Heart left ventricle (tissue), 16 donors: Measurements from ENCODE around the gene KATNA1. TPM values are rescaled to one million over a fixed set of nuclear protein-coding genes. Genes with fewer than 3 reads are reported as not detected.
A peak's percentile ranks its signal among the peaks of the same experiment; 100 is the strongest.

Experiments used
- ATAC-seq, 4 donors: fragments of 200-7000 bp; cut with Tn5 transposase; one replicate each; pipeline ENCODE4 v1.9.1; 2020 to 2022; ENCODE audit warnings: moderate library complexity in 4 of 4, mild to moderate bottlenecking in 3 of 4, moderate number of reproducible peaks in 1 of 4
- DNase-seq, 5 donors: peaks; one replicate each; pipeline ENCODE4 v3.0.0-alpha.2; 2020
- H3K27ac ChIP-seq, 12 donors: fragments of 200-600 bp; sonication (generic) in 4 of 12; one replicate each; pipeline versions ENCODE4 v1.5.0 to v1.8.0; 2016 to 2022; ENCODE audit warnings: mild to moderate bottlenecking in 2 of 12
- H3K27me3 ChIP-seq, 9 donors: fragments of 200-600 bp; sonication (generic) in 2 of 9; one replicate each; pipeline versions ENCODE4 v1.5.1 to v1.8.0; 2016 to 2022; ENCODE audit warnings: mild to moderate bottlenecking in 3 of 9
- H3K36me3 ChIP-seq, 9 donors: fragments of 200-600 bp; sonication (generic) in 2 of 9; one replicate each; pipeline versions ENCODE4 v1.5.0 to v1.8.0; 2018 to 2022; ENCODE audit warnings: mild to moderate bottlenecking in 2 of 9
- H3K4me1 ChIP-seq, 12 donors: fragments of 200-600 bp; sonication (generic) in 4 of 12; one replicate each; pipeline versions ENCODE4 v1.5.0 to v1.8.0; 2016 to 2022; ENCODE audit warnings: mild to moderate bottlenecking in 3 of 12
- H3K4me3 ChIP-seq, 12 donors: fragments of 200-600 bp; sonication (generic) in 4 of 12; one replicate each; pipeline versions ENCODE4 v1.5.0 to v1.8.0; 2017 to 2022; ENCODE audit warnings: mild to moderate bottlenecking in 9 of 12, moderate library complexity in 4 of 12
- H3K9me3 ChIP-seq, 12 donors: fragments of 200-600 bp; sonication (generic) in 4 of 12; one replicate each; pipeline versions ENCODE4 v1.5.0 to v1.8.0; 2016 to 2022; ENCODE audit warnings: mild to moderate bottlenecking in 1 of 12
- POLR2A ChIP-seq, 2 donors: fragments of 450-650 bp; IDR thresholded peaks; one replicate each; pipeline ENCODE4 v1.6.1; 2017; ENCODE audit warnings: antibody characterized with exemption in 2 of 2, mild to moderate bottlenecking in 2 of 2, moderate library complexity in 2 of 2
- WGBS, 4 donors: extraction: QIAGEN DNeasy Blood & Tissue Kit in 2 of 4; methylation state at CpG; one replicate each; pipeline versions ENCODE4 v1.1.5 to v1.1.7; 2013 to 2018; 5-methylcytosine and 5-hydroxymethylcytosine counted together
- intact Hi-C, 10 donors: fragments of 100-400 bp; cut with DNase I; formaldehyde crosslinking; loops; one replicate each; pipeline versions ENCODE4 v1.11.1 to v1.14.2; 2022
- polyA plus RNA-seq, 2 donors: library from polyadenylated mRNA; stranded (reverse); fragments of 200-250 nt; gene quantifications; one replicate each; pipeline ENCODE4 v1.2.3, GENCODE V29; 2013
- total RNA-seq, 9 donors: library from RNA; depleted of rRNA in 2 of 9; stranded (reverse); fragments of >200 nt in 2 of 9; fragmentation: NEBNext Ultra II Directional in 3 of 9; extraction: Animal tissue kit (Norgen Biotek cat#: 25700) in 3 of 9; gene quantifications; one replicate each; pipeline versions ENCODE4 v1.1.0 to v1.2.4, GENCODE V29; 2016 to 2023
- TF ChIP-seq, protein P1 (sequence below), 12 donors: fragments of 200-600 bp; sonication (generic) in 4 of 12; IDR thresholded peaks; one replicate each; pipeline versions ENCODE4 v1.5.0 to v1.8.0; 2018 to 2022; ENCODE audit warnings: antibody characterized with exemption in 12 of 12, mild to moderate bottlenecking in 5 of 12
- donor health status: ischemic (EF 13 %, LVEDD 7.1; RV severe dilation, severe dysfunction).
- donor health status: healthy with polysubstance abuse.
- donor health status: DM: no; HTN: yes; CAD: no.
- donor health status: DM: no; HTN: no; CAD: no.
- donor health status: ischemic (EF 25% LVEDD 6.9; RV normal size, moderate dysfunction).
- donor health status: ischemic (EF 25% LVEDD 5.7; RV mildly dilated, moderate dysfunction).
- donor health status: healthy.
- donor health status: DM: yes; HTN: yes; CAD: no.
- donor health status: ischemic (EF 35%, LVEDD 5.7; RV mildly dilated, moderate dysfunction).
- donor health status: nonischemic (EF 11% LVEDD 7.7; RV severe dilation, severe dysfunction).
- donor health status: DM: yes; HTN: yes; CAD: no.
- donor health status: PGD.
- donor health status: ischemic (EF 29% LVEDD 5.4; RV normal size, mild dysfunction).
- donor health status: nonischemic (EF 23%, LVEDD 6.1; RV moderate dilation, normal function).

The KATNA1 gene
- total and polyA plus RNA-seq, 11 donors, result 5.6 to 19.3 (median 12.6) TPM

DNA sequence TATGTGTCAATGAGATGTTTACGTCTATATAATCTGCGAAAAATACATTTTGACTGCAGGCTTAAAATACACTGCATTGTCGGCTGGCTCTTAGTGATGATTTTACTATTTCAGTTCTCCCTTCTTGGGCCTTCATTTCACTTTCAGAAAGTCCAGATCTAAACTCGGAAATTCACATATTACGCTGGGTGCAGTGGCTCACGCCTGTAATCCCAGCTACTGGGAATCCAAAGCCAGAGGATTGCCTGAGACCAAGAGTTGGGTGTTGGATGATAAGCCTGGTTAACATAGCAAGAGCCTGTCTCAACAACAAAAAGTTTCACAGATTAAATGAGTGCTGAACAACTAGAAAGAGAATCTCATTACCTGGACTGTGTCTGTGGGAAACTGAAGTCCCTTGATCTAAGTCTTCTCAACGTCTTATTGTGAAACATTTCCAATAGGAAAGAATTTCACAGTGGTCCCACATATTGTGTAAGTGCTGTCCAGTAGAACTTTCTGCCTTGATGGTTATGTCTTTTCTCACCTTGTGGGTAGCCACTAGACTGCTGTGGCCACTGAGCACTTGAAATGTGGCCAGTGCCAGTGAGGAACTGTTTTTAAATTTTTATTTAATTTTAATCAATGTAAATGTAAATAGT is 80.4 kb downstream of the KATNA1 start:
- Histone ChIP-seq H3K27me3 (no peaks in the 10 kb centered on the region), H3K27ac (no peak overlapping the region), H3K4me3 (peak overlapping the region in 1 of 12 donors; percentile 85), H3K9me3 (no peaks in the 10 kb centered on the region), H3K36me3 (peaks cover 0 to 8% (median 0%) of the 10 kb centered on the region in 9 donors), H3K4me1 (peaks cover 0 to 25% (median 9%) of the 10 kb centered on the region in 12 donors)
- no peak for DNase-seq
- intact Hi-C loops, result loop anchor here in 6 of 10 donors (5.0 to 10.0 kb wide), 6 partner anchors 77 to 359 kb away; partner anchors contain the start of genes LATS1 (in 3 of the 6), KATNA1 (in 2 of the 6), RAET1G (in 2 of the 6) and LRP11 (in 1 of the 6)
- no peak for ATAC-seq
- 90 to 92% (median 91%) methylated on average over 7 of the region's 7 CpGs for WGBS, 4 donors
- TF ChIP-seq, protein P1, sequence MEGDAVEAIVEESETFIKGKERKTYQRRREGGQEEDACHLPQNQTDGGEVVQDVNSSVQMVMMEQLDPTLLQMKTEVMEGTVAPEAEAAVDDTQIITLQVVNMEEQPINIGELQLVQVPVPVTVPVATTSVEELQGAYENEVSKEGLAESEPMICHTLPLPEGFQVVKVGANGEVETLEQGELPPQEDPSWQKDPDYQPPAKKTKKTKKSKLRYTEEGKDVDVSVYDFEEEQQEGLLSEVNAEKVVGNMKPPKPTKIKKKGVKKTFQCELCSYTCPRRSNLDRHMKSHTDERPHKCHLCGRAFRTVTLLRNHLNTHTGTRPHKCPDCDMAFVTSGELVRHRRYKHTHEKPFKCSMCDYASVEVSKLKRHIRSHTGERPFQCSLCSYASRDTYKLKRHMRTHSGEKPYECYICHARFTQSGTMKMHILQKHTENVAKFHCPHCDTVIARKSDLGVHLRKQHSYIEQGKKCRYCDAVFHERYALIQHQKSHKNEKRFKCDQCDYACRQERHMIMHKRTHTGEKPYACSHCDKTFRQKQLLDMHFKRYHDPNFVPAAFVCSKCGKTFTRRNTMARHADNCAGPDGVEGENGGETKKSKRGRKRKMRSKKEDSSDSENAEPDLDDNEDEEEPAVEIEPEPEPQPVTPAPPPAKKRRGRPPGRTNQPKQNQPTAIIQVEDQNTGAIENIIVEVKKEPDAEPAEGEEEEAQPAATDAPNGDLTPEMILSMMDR (IDR thresholded peaks at IDR 0.05), result no peak
- no peak for TF ChIP-seq POLR2A (IDR thresholded peaks at IDR 0.05)

DNA sequence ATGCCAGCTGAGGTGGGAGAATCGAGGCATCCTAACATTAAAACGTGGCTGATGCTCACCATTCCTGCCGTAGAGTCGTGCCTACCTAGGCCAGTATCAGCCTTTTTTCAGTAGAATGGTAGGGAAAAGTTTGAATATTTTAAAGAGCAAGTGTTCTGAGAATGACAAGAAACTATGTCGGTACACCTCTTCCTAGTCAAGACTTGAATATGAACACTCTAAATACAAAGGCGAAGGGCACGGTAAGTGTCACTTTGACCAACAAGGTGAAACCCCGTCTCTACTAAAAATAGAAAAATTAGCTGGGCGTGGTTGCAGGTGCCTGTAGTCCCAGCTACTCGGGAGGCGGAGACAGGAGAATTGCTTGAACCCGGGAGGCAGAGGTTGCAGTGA is 81.3 kb downstream of the KATNA1 start:
- no peaks in the 10 kb centered on the region for H3K9me3 ChIP-seq
- peak overlapping the region; percentile 60 to 100 (median 90) for H3K4me3 ChIP-seq
- no peak for TF ChIP-seq POLR2A (IDR thresholded peaks at IDR 0.05)
- TF ChIP-seq, protein P1 (IDR thresholded peaks at IDR 0.05), result no peak
- ATAC-seq (no peak), DNase-seq (no peak)
- H3K27me3 ChIP-seq, result no peaks in the 10 kb centered on the region
- H3K36me3 ChIP-seq, result no peaks in the 10 kb centered on the region
- intact Hi-C loops, result loop anchor here in 6 of 10 donors (5.0 to 10.0 kb wide), 6 partner anchors 78 to 360 kb away; partner anchors contain the start of genes LATS1 (in 3 of the 6), KATNA1 (in 2 of the 6), RAET1G (in 2 of the 6) and LRP11 (in 1 of the 6)
- H3K27ac ChIP-seq, result peak overlapping the region in 9 of 12 donors; percentile 86 to 97 (median 93)
- H3K4me1 ChIP-seq, result peaks cover 0 to 25% (median 9%) of the 10 kb centered on the region in 12 donors
- 39 to 43% (median 41%) methylated on average over 12 of the region's 12 CpGs for WGBS, 4 donors

DNA sequence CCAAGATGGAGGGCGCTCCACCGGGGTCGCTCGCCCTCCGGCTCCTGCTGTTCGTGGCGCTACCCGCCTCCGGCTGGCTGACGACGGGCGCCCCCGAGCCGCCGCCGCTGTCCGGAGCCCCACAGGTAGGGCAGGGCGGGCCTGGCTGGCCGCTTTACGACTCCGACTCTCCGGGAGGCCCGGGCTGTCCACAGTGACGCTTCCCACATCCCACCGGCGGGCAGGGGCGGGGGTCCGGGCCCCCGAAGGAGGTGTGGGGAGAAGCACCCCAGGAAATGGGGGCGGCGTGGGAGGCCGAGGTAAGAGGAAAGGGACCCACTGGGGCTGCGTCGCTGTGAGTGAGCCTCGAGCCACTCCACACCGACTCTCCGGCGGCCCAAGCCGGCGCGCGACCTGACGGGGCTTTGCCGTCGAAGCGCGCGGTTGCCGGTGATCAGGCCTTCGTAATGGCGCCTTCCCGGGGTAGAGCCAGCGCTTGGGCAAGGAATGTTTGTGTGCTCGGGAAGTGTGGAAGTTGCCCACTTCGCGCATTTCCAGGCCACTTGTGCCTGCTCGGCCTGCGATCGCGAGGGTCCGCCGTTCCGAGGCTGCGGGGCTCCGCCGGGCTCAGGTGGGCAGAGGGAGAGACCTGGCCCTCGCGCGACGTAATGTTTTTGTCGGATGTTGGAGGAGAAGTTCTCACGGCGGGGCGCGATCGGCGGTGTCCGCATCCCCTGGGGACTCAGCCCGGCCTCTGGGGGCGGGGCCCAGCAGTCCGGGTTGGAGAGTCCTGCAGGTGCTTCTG is 81.9 kb downstream of the KATNA1 start:
- intact Hi-C loops, result loop anchor here in 6 of 10 donors (5.0 to 10.0 kb wide), 6 partner anchors 78 to 361 kb away; partner anchors contain the start of genes LATS1 (in 3 of the 6), KATNA1 (in 2 of the 6), RAET1G (in 2 of the 6) and LRP11 (in 1 of the 6)
- Histone ChIP-seq H3K27ac (peak overlapping the region; percentile 72 to 97 (median 92)), H3K36me3 (no peaks in the 10 kb centered on the region), H3K4me1 (peaks cover 0 to 25% (median 9%) of the 10 kb centered on the region in 12 donors), H3K9me3 (no peaks in the 10 kb centered on the region), H3K27me3 (no peaks in the 10 kb centered on the region), H3K4me3 (peak overlapping the region; percentile 60 to 100 (median 90))
- WGBS, 4 donors, result 0 to 1% (median 0%) methylated on average over 15 to 81 of the region's 81 CpGs
- peak in 1 of 2 donors; percentile 40 for TF ChIP-seq POLR2A (IDR thresholded peaks at IDR 0.05)
- TF ChIP-seq, protein P1 (IDR thresholded peaks at IDR 0.05), result no peak
- DNase-seq, result peak; percentile 49 to 68 (median 54)
- peak; percentile 25 to 57 (median 43) for ATAC-seq
